NCI-H345 treated with DMSO at 0.1 percent for 48 hours (cell line): ENCODE results near the gene RASSF7.

Source experiments
- DNase-seq: peaks from one replicate; lab custom pipeline; 2025; ENCODE audit not compliant: unreplicated experiment; lab: John Stamatoyannopoulos, UW

Gene RASSF7

GRCh38 chr11:607971-608659, 47.3 kb downstream of the RASSF7 start:
- no peak for DNase-seq

DNA sequence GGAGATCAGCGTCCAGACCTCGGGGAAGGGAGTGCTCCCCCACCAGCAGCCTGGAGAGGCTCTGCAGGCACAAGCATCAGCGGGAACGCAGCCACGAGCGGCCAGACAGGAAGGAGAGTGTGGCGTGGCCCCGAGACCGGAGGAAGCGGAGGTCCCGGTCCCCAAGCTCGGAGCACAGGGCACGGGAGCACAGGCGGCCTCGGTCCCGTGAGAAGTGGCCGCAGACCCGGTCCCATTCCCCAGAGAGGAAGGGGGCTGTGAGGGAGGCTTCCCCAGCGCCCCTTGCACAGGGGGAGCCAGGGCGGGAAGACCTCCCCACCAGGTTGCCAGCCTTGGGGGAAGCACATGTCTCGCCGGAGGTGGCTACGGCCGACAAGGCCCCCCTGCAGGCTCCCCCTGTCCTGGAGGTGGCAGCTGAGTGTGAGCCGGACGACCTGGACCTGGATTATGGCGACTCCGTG, 48.1 kb downstream of the RASSF7 start:
- no peak for DNase-seq

GRCh38 chr11:609341-609811, 48.6 kb downstream of the RASSF7 start:
- no peak for DNase-seq

- DNase-seq, result no peak
Observed at GRCh38 chr11:610146-610801, 49.5 kb downstream of the RASSF7 start.

GRCh38 chr11:611001-611996, 50.5 kb downstream of the RASSF7 start:
- DNase-seq, result no peak

DNA sequence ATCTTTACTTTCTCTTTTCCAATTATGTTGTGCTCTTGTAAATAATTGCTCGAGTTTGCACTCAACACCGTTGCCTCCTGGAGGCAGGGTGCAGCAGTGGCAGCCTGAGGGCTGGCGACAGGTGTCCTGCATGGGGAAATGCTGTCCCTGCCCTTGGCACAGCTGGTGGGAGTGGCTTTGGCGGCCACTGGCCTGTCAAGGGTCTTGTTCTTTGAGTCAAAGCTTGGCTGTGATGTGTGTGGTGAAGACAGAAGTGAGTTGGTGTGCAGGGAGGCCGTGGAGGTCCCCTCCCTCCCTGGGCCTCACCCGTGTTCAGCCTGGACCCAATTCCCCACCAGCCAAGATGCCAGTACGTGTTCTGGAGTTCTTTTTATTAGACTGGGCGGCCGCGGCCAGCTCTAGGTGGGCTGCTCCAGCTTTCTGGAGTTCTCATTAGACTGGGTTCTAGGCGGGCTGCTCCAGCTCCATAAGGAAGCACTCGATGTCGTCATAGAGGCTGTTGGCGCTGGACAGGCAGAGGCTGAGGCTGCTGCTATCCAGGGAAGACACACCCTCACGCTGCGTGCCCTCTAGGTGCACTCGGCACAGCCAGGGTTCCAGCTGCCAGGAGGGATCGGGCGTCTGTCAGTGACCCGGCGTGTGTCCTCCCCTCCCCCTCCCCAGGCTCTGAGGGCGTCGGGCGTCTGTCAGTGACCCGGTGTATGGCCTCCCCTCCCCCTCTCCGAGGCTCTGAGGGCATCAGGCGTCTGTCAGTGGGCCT, 51.6 kb downstream of the RASSF7 start:
- DNase-seq, result no peak

GRCh38 chr11:612961-613300, 52.2 kb downstream of the RASSF7 start:
- DNase-seq, result no peak

DNA sequence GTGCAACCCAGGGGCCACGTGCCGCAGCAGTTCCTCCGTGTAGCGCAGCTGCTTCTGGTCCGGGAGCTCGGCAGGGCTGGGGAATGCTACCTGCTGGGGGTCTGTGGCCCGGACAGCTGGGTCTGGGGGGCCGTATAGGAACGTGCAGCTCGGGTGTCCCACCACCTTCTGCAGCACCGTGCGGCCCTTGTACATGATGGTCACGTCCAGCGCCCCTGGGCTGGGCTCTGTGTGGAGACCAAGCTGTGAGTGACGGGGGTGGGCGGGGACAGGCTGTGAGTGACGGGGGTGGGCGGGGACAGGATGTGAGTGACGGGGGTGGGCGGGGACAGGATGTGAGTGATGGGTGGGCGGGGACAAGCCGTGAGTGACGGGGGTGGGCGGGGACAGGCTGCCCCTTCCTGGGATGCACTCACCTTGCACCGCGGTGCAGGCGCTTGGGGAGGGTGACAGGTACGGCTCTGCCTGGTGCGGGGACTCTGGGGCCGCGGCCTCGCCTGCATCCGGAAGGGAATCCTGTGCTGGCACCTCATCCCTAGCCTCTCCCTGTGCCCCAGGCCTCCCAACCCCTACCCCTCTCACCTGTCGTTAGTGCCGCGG, 52.7 kb downstream of the RASSF7 start:
- DNase-seq, result peak; percentile 11
